HG02938 (cell line): Measurements from ENCODE around the gene WAPL.
"Not testable (repeated sequence)": the region's sequence is repeated elsewhere in the genome, so short reads cannot be mapped to it uniquely, and the experiment has no call there.

Source experiments
- ATAC-seq: cut with Tn5 transposase; IDR thresholded peaks from one replicate; pipeline ENCODE4 v1.9.1; 2021; ENCODE audit warnings: mild to moderate bottlenecking, moderate library complexity; ENCODE audit not compliant: unreplicated experiment

The WAPL gene

GRCh38 chr10:86521678-86522509 is at the start of gene WAPL:
Gene WAPL, minus strand, starts transcription at chr10:86521792. Its CDS starts 3,723 bp downstream, at chr10:86518069.
- ATAC-seq: peak; percentile 94

- no peak for ATAC-seq
These were observed 47.7 kb upstream of the WAPL start for GRCh38 chr10:86569335-86569734.

GRCh38 chr10:86566518-86566917 is 44.9 kb upstream of the WAPL start:
- not testable (repeated sequence) for ATAC-seq

- ATAC-seq: not testable (repeated sequence)
These were observed 41.7 kb upstream of the WAPL start for GRCh38 chr10:86563338-86563737.

- ATAC-seq: not testable (repeated sequence)
These were observed 37.1 kb upstream of the WAPL start for GRCh38 chr10:86558695-86559094.

GRCh38 chr10:86556933-86557649 is 35.5 kb upstream of the WAPL start:
- no peak for ATAC-seq

GRCh38 chr10:86556532-86556931 is 34.9 kb upstream of the WAPL start:
- no peak for ATAC-seq

GRCh38 chr10:86553639-86554038 is 32.0 kb upstream of the WAPL start:
- no peak for ATAC-seq

- ATAC-seq: no peak
These were observed 31.6 kb upstream of the WAPL start for GRCh38 chr10:86553213-86553612.

- no peak for ATAC-seq
These were observed 25.7 kb upstream of the WAPL start for GRCh38 chr10:86547296-86547695.

- no peak for ATAC-seq
These were observed 23.5 kb upstream of the WAPL start for GRCh38 chr10:86545101-86545500.

GRCh38 chr10:86540016-86540415 is 18.4 kb upstream of the WAPL start:
- ATAC-seq: no peak

- no peak for ATAC-seq
These were observed 17.0 kb upstream of the WAPL start for GRCh38 chr10:86538547-86538946.

GRCh38 chr10:86538040-86538439 is 16.4 kb upstream of the WAPL start:
- not testable (repeated sequence) for ATAC-seq

GRCh38 chr10:86536294-86536861 is 14.8 kb upstream of the WAPL start:
- no peak for ATAC-seq

- ATAC-seq: no peak
These were observed 13.7 kb upstream of the WAPL start for GRCh38 chr10:86535132-86535882.

GRCh38 chr10:86533328-86533727 is 11.7 kb upstream of the WAPL start:
- ATAC-seq: no peak

GRCh38 chr10:86528736-86529135 is 7.1 kb upstream of the WAPL start:
- ATAC-seq: not testable (repeated sequence)

GRCh38 chr10:86526606-86527005 is 5.0 kb upstream of the WAPL start:
- no peak for ATAC-seq

- ATAC-seq: not testable (repeated sequence)
These were observed 4.1 kb upstream of the WAPL start for GRCh38 chr10:86525713-86526112.
